RWPE2 (cell line): Measurements from ENCODE around the gene MATK.

ENCODE experiments used
- ATAC-seq: fragments of 200-7000 bp; cut with Tn5 transposase; 3 replicates; pipeline ENCODE4 v1.9.1; 2021; ENCODE audit warnings: low read depth
- DNase-seq: peaks from one replicate; pipeline ENCODE4 v3.0.0-alpha.2; 2020; ENCODE audit warnings: low spot score
- H3K27ac ChIP-seq: fragments of 450-650 bp; 2 replicates; pipeline ENCODE4 v1.5.1; 2017; ENCODE audit warnings: mild to moderate bottlenecking; ENCODE audit not compliant: poor library complexity, severe bottlenecking
- H3K27me3 ChIP-seq: fragments of 250-450 bp; sonication (Bioruptor Pico); 2 replicates; pipeline ENCODE4 v1.5.1; 2021; ENCODE audit warnings: mild to moderate bottlenecking, moderate library complexity; ENCODE audit not compliant: insufficient read depth, poor library complexity, severe bottlenecking
- H3K36me3 ChIP-seq: fragments of 250-450 bp; sonication (Bioruptor Pico); 2 replicates; pipeline ENCODE4 v1.5.1; 2020; ENCODE audit warnings: low read depth, mild to moderate bottlenecking, moderate library complexity
- H3K4me1 ChIP-seq: fragments of 250-450 bp; sonication (Bioruptor Pico); 2 replicates; pipeline ENCODE4 v1.5.1; 2021; ENCODE audit warnings: mild to moderate bottlenecking, moderate library complexity; ENCODE audit not compliant: insufficient read depth, poor library complexity, severe bottlenecking
- H3K4me3 ChIP-seq: fragments of 250-450 bp; sonication (Bioruptor Pico); 2 replicates; pipeline ENCODE4 v1.5.1; 2021; ENCODE audit warnings: mild to moderate bottlenecking, moderate library complexity; ENCODE audit not compliant: severe bottlenecking
- H3K9me3 ChIP-seq: fragments of 250-450 bp; sonication (Bioruptor Pico); 2 replicates; pipeline ENCODE4 v1.5.1; 2021; ENCODE audit warnings: mild to moderate bottlenecking, moderate library complexity; ENCODE audit not compliant: severe bottlenecking
- CTCF ChIP-seq: fragments of 450-650 bp; IDR thresholded peaks from one replicate; pipeline ENCODE4 v1.5.1; 2017; ENCODE audit warnings: mild to moderate bottlenecking, moderate library complexity; ENCODE audit not compliant: poor library complexity, severe bottlenecking

MATK gene

GRCh38 chr19:3740431-3740830, 45.8 kb downstream of the MATK start:
- Histone ChIP-seq H3K4me3 (no peak overlapping the region), H3K36me3 (no peaks in the 10 kb centered on the region), H3K27me3 (no peaks in the 10 kb centered on the region), H3K27ac (no peak overlapping the region), H3K9me3 (no peaks in the 10 kb centered on the region), H3K4me1 (no peaks in the 10 kb centered on the region)
- no peak for ATAC-seq
- no peak for TF ChIP-seq CTCF
- no peak for DNase-seq

- no peaks in the 10 kb centered on the region for H3K36me3 ChIP-seq
- H3K27me3 ChIP-seq: no peaks in the 10 kb centered on the region
- H3K9me3 ChIP-seq: no peaks in the 10 kb centered on the region
- H3K4me1 ChIP-seq: no peaks in the 10 kb centered on the region
- no peak overlapping the region for H3K4me3 ChIP-seq
- TF ChIP-seq CTCF: no peak
- no peak overlapping the region for H3K27ac ChIP-seq
- DNase-seq (no peak), ATAC-seq (no peak)
Measured at GRCh38 chr19:3738477-3739220, 47.5 kb downstream of the MATK start.

GRCh38 chr19:3737487-3738205, 48.5 kb downstream of the MATK start:
- no peaks in the 10 kb centered on the region for H3K9me3 ChIP-seq
- H3K36me3 ChIP-seq: no peaks in the 10 kb centered on the region
- DNase-seq (no peak), ATAC-seq (no peak)
- no peak for TF ChIP-seq CTCF
- no peaks in the 10 kb centered on the region for H3K27me3 ChIP-seq
- H3K4me3 ChIP-seq: no peak overlapping the region
- H3K4me1 ChIP-seq: no peaks in the 10 kb centered on the region
- H3K27ac ChIP-seq: no peak overlapping the region

GRCh38 chr19:3736106-3736724, 50.0 kb downstream of the MATK start:
- no peaks in the 10 kb centered on the region for H3K4me1 ChIP-seq
- H3K27ac ChIP-seq: no peak overlapping the region
- ATAC-seq (no peak), DNase-seq (no peak)
- H3K9me3 ChIP-seq: no peaks in the 10 kb centered on the region
- no peak for TF ChIP-seq CTCF
- no peaks in the 10 kb centered on the region for H3K36me3 ChIP-seq
- H3K4me3 ChIP-seq: no peak overlapping the region
- no peaks in the 10 kb centered on the region for H3K27me3 ChIP-seq
